GM19239 (cell line): ENCODE results near the gene NAXE.
"Not testable (repeated sequence)": the region's sequence is repeated elsewhere in the genome, so short reads cannot be mapped to it uniquely, and the experiment has no call there.

Experiments used
- DNase-seq: peaks from one replicate; pipeline ENCODE4 v3.0.0; 2011; ENCODE audit warnings: low spot score; ENCODE audit not compliant: insufficient read length
- FAIRE-seq: peaks from 2 replicates; lab custom pipeline; 2011; peaks lifted over from hg19 to GRCh38; lab: Jason Lieb, UNC

NAXE gene

DNA sequence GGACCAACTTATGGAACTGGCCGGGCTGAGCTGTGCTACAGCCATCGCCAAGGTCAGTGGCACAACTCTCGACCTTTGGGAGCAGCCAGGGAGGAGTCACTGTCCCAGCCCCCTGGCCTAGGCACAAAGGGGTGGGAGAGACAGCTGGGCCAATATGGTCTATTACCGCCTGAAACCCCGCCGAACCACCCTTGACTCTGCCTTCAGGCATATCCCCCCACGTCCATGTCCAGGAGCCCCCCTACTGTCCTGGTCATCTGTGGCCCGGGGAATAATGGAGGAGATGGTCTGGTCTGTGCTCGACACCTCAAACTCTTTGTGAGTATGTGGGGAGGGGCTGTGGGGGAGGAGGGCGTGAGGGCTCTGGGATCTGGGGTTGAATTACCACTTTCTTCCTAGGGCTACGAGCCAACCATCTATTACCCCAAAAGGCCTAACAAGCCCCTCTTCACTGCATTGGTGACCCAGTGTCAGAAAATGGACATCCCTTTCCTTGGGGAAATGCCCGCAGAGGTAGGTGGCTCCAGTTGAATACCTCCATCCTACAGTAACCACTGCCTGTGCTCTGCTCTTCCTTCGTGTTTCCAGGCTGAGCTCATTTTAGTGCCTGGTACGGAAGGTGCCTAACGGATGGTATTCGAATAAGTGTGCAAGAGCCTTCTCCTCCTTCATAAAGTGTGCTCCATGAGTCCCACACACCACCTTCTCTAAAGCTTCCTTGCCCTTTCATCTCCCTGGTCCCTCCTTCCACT, 758 bp downstream of the NAXE start:
- no peak for DNase-seq
- no peak for FAIRE-seq

DNA sequence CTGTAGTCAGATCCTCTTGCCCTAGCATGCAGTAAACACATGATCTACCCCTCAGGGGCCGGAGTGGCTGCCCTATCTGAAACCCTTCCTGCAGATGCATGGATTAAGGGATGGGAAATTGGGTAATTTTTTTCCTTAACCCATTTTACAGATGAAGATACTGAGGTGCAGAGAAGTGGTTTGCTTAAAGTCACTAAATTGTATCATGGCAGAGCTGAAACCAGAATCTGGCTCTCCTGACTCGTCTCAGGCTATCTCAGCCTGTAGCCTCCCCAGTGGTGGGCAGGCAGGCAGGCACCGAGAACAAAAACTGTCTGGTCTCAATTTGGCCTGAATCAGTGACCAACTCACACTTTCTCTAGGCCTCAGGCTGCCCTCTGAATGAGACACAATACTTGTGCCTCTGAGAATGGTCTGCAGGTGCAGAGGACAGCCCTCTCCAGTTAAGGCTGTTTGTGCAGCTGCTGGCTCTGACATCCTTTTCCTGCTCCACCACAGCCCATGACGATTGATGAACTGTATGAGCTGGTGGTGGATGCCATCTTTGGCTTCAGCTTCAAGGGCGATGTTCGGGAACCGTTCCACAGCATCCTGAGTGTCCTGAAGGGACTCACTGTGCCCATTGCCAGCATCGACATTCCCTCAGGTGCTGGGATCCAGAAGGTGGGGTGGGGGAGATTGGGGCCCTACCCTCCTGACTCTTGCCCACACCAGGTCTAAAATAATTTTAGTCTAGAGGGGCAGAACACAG, 1.5 kb downstream of the NAXE start:
- FAIRE-seq: no peak
- no peak for DNase-seq

DNA sequence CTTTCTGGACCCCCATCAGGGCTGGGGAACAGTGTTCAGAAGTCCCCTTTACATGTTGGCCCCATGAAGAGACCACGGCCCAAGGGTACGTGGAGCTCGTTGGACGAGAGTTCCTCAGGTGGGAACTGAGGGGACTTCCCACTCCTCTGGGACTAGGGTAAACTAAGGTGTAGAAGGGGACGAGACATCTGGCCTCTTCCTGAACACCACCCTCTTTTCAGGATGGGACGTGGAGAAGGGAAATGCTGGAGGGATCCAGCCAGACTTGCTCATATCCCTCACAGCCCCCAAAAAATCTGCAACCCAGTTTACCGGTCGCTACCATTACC, 2.0 kb downstream of the NAXE start:
- FAIRE-seq (no peak), DNase-seq (no peak)

DNA sequence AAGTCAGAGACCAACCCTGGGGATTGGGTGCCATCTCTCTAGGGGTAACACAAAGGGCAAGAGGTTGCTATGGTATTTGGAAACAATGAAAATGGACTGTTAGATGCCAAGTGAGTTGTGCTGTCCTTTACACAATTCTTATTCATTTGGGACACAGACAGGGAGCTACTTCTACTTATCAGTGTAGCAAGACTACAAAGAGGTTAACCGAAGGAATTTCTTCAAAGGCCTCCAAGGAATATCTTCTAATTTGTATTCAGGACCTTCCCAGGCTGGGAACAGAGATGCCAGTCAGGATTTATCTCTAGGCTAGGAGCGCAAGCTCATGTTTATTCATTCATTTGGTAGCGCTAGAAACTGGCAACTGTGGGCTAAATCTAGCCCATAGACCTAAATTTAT, 2.6 kb downstream of the NAXE start:
- DNase-seq: no peak
- no peak for FAIRE-seq

DNA sequence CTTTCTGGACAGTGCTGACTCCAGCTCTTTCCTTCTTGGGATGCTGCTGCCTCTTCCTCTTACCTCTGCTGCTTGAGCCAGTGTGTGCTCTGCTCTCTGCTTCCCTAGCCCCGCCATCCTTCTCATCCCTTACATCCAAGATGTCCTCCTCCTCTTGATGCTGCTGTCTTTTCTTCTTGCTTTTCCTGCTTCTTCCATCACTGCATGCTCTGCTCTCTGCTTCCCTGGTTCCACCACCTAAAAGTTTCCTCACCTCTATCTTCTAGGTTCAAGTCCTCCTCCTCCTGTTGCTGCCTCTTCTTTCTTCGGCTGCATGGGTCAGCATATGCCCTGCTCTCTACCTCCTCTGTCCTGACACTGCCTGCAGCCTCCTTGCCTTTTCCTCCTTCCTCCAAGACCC, 3.4 kb downstream of the NAXE start:
- DNase-seq (no peak), FAIRE-seq (no peak)

DNA sequence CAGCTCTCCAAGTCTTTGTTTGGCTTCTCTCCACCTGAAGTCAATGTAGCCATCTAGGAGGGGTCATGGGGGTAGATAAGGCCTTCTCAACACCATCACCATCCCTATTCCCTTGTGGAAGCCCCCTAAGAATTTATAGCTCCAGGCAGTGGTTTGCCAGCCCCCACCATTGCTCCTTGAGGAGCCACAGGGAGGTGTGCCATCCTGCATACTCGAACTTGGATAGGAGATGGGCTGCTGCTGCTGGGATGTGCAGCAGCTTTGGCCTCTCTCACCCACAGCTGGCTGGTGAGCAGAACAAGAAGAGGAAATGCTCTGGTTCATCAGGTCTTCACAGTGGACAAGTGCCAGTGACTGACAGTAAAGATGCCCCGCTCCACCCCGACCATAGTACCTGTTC, 4.8 kb downstream of the NAXE start:
- FAIRE-seq: no peak

DNA sequence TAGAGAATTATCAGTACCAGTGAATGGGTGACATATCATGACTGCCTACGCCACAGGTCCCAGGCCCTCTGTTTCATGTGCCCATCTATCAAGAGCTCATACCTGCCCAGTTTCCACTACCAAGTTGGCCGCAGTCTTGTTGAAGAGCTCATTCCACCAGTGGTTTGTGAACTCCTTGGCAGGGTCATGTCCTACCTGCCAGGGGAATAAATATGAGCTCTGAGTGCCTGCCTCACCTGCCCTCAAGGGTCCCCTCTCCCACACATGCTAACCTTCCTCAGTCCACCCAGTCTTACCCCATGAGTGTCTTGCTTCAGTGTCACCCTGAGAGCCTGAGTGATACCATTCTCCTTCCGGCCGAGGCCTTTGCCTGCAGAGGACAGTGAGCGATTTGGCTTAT, 6.5 kb downstream of the NAXE start:
- no peak for FAIRE-seq
- no peak for DNase-seq

More for the DNA sequence above, 4.8 kb downstream of the NAXE start:
- no peak for DNase-seq

DNA sequence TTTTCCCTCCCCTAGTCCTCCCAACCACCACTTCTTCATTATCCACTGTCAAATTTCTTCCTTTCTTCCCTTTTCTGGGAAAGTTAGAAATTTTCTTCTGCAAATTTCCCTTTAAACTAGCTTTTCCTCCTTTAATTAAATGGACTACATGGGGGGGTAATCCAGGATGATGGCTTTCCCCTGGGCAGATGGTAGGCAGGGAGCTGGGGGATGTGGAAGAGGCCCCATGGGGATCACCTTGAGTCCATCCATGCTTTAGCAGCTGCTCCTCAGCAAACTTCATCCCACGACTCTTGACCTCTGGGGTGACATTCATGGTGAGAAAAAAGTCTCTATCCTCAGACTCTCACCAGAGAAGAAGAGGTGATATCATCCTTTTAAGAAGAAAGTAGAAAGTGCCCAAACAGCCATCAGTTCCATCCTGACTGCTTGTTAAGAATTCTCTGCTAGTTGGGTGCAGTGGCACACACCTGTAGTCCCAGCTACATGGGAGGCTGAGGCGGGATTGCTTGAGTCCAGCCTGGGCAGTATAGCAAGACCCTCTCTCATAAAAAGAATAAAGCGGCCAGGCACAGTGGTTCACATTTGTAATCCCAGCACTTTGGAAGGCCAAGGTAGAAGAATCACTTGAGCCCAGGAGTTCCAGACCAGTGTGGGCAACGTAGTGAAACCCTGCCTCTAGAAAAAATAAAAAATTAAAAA, 7.3 kb downstream of the NAXE start:
- FAIRE-seq: no peak
- DNase-seq: no peak

DNA sequence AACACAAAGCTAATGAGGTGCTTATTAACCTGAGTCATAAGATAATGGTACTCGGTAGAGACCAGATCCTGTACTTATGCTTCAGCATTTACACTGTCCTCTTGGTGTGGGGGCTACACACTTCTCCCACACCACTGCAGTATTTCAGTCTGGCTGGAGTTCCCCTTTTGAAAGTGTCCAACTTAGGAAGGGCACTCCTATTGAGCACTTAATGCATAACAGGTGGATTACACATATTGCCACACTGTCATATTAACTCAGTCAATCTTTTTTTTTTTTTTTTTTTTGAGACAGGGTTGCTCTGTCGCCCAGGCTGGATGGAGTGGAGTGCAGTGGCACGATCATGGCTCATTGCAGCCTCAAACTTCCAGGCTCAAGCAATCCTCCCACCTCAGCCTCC, 8.2 kb downstream of the NAXE start:
- no peak for DNase-seq
- FAIRE-seq: no peak

DNA sequence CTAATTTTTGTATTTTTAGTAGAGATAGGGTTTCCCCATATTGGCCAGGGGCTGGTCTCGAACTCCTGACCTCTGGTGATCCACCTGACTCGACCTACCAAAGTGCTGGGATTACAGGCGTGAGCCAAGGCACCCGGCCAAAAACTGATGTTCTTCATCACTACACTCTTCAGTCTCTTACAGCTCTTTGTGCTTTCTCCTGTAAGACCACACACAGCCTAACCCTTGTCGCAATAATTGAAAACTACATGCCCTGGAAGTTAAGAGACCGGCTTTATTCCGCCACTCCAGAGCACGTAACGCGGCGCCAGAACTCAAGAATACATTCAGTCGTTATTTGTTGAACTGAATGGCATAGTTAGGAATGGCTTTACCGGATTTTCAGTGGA, 9.2 kb downstream of the NAXE start:
- DNase-seq (no peak), FAIRE-seq (no peak)

DNA sequence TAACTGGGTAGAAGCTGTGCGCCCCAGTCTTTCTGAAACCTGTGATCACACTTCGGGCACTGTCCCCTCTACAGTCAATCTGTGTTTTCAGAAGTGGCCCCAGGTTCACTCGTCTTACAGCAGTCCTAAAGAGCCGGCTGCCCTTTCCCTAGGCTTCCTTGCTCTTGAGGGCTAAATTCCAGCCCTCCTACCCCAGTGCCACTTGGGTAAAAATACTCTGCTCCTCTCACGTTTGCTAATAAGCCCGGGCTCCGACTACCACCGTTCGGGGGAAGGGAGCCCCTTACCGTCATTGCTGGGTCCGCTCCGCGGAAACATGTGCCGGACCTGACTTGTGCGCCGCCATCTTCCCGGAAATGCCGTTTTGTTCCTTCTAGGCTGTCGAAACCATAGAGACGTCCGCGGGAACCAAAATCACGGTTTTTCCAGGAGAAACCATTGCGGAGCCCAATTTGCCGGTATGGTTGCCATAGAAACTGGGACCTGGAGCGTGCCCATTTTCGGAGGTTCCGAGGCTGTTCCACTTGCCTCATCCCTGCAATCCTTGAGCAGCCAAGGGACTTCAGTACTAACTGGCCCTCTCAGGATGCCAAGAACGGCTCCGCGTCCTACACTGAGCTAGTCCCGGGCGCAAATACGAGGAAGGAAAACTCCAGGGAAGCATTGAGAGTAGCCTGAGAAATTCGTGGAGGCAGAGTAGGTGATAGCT, 9.7 kb downstream of the NAXE start, which contains the start of gene GPATCH4:
Gene GPATCH4, minus strand, starts transcription at position 358 of the 709 bp plus-strand sequence.
- DNase-seq (no peak), FAIRE-seq (peak; percentile 64)

DNA sequence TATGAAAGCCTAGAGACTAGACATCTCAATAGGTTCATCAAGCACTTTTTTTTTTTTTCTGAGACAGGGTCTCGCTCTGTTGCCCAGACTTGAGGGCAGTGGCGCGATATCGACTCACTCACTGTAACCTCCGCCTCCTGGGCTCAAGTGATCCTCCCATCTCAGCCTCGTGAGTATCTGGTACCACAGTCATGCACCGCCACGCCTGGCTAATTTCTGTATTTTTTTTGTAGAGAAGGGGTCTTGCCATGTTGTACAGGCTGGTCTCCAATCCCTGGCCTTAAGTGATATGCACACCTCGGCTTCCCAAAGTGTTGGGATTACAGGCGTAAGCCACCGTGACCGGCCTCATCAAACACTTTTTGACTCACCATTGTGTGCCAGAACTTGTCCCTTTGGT, 10.3 kb downstream of the NAXE start:
- FAIRE-seq: peak; percentile 37
- DNase-seq: no peak

DNA sequence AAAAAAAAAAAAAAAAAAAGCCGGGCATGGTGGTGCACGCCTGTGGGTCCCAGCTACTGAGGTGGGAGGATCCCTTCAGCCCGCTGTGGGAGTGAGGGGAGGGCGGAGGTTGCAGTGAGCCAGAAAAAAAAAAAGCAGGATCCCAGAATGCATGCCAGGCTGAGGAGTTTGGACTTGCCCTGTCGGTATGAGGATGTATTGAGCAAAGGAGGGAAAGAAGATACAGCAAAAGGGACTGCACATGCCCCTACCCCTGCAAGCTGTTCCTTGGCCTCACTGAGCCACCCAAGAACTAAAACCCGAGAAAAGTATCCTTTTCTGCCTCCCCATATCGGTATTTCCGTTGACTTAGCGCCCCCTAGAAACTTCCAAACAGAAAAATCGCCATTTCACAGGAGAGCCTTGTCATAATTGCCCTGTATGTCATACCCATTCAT, 11.0 kb downstream of the NAXE start:
- no peak for DNase-seq
- FAIRE-seq: no peak

DNA sequence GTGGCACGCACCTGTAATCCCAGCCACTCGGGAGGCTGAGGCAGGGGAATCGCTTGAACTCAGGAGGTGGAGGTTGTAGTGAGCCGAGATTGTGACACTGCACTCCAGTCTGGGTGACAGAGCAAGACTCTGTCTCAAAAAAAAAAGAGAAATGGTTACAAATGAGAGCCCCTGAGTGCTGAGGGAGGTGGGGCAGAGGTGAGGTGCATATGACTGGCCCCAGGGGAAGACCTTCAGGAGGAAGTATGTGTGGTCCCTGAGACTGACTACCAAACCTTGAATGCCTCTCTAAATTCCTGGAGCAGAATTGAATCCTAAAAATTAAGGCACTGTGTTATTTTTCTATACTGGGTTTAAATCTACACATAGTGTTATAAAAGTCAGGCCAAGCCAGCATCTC, 15.8 kb downstream of the NAXE start:
- not testable (repeated sequence) for FAIRE-seq, DNase-seq

DNA sequence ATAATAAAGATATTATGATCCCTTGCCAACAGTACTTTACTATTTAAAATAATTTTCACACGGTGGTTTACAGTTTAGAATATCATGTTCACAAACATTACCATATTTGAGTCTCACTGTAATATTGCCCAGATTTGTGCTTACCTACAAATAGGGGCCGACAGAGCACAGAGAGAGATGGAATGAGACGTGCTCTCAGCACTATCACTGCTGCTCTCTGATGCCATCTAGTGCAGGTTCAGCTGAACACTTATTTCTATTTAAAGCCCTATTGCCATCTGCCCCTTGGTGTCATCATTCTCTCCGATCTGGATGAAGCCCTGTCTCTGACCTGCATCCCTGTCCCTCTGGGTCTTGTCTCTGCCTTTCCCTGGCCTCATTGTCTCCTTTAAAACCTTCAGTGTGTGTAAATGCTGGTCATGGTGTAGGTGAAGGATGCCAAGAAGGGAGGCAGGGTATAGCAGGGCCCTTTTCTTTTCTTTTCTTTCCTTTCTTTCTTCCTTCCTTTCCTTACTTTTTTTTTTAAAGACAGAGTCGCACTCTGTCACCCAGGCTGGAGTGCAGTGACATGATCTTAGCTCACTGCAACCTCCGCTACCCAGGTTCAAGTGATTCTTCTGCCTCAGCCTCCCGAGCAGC, 16.6 kb downstream of the NAXE start:
- peak; percentile 94 for FAIRE-seq
- DNase-seq: no peak

DNA sequence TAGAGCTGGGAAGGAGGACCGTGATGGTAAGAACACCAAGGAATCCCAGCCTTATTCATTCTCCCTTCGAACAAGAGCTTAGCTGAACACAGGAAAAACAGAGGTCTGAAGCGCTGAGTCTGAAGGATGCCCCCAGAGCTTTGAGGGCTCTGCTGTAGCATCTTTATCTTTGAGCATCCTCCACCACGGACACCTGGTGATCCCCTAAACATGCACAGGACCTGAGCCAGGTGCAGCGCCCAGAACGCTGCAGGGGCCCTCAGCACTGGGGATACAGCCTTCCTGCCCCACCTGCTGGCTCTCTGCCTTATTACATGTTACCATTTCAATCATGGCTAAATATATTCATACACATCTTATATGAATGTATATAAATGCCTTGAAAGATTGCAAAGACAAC, 17.4 kb downstream of the NAXE start:
- FAIRE-seq (peak; percentile 78), DNase-seq (no peak)

DNA sequence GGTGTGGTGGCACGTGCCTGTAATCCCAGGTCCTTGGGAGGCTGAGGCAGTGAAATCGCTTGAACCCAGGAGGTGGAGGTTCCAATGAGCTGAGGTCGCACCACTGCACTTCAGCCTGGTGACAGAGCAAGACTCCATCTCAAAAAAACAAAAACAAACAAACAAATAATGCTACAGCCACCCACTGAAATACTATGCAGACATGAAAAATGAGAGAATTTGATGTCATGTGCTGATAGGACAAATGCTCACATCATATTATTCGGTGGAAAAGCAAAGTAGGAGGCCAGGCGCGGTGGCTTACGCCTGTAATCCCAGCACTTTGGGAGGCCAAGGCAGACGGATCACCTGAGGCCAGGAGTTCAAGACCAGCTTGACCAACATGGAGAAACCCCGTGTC, 18.5 kb downstream of the NAXE start:
- FAIRE-seq, DNase-seq: not testable (repeated sequence)

DNA sequence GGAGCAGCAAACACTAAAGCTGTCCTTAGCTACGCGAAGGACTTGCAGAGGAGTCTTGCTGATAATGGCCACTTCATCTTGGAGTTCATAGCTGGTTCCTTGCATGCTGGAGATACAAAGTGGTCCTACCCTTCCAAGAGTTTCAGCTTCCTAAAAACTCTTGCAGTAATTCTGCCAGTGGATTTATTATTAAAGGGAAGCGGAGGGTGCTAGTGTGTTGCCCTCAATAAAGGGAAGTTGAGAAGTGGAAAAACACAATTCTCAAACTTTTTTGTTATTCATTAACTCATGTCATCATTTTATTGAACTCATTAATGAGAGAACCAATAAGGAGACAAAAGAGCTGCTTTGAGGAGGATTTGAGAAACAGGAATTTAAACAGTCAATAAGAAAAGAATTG, 21.1 kb downstream of the NAXE start:
- DNase-seq: no peak
- FAIRE-seq: no peak

DNA sequence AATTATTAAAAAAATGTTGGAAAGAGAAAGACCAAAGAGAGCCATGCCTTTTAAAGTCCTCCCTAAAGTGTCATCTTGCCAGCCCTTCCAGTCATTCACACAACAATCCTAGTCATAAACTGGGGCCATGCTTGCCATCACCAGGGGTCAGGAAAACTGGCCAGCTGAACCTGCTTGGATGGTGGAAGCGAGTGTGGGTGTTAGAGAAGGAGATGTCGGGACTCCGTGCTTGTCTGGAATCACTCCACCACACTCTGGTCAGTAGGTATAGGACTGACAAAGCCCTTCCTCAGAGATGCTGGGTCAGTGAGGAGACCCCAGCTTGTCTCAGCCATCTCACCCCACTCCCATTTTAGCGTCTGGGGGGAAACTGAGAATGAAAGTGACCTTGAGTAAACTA, 24.4 kb downstream of the NAXE start:
- no peak for DNase-seq
- FAIRE-seq: no peak

DNA sequence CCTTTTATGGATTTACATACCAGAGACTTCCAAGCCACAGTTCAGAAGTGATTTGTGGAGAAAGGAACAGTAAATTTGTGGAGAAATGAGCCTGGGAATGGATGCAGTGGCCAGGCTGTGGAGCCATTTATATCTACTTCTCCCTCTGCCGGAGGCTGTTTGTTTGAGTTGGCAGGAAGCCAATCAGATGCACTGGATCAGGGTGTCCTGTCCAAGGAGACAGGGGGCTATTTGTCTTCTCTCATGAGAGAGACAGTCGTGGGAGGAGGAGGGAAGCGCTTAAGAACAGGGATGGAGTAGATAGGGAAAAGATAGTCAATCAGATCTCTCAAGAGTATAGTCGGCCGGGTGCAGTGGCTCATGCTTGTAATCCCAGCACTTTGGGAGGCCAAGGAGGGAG, 24.9 kb downstream of the NAXE start:
- DNase-seq: no peak
- no peak for FAIRE-seq
